HG02981 (cell line): Measurements from ENCODE around the gene CRY1.
A peak's percentile ranks its signal among the peaks of the same experiment; 100 is the strongest.
"Not testable (repeated sequence)": the region's sequence is repeated elsewhere in the genome, so short reads cannot be mapped to it uniquely, and the experiment has no call there.

Source experiments
- ATAC-seq: cut with Tn5 transposase; IDR thresholded peaks from one replicate; pipeline ENCODE4 v1.9.1; 2021; ENCODE audit warnings: mild to moderate bottlenecking, moderate library complexity; ENCODE audit not compliant: unreplicated experiment

The CRY1 gene

DNA sequence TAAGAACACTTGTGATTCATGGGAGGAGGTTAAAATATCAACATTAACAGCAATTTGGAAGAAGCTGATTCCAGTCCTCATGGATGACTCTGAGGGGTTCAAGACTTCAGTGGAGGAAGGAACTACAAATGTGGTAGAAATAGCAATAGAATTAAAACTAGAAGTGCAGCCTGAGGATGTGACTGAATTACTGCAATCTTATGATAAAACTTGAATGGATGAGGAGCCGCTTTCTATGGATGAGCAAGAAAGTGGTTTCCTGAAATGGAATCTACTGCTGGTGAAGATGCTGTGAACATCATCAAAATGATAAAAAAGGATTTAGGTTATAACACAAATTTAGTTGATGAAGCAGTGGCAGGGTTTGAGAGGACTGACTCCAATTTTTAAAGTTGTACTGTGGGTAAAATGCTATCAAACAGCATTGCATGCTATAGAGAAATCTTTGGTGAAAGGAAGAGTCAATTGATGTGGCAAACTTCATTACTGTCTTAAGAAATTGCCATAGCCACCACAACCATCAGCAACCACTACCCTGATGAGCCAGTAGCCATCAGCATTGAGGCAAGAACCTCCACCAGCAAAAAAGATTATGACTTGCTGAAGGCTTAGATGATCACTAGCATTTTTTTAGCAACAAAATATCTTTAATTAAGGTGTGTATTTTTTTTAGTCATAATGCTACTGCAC lies 80.5 kb downstream of the CRY1 start:
- ATAC-seq = no peak

DNA sequence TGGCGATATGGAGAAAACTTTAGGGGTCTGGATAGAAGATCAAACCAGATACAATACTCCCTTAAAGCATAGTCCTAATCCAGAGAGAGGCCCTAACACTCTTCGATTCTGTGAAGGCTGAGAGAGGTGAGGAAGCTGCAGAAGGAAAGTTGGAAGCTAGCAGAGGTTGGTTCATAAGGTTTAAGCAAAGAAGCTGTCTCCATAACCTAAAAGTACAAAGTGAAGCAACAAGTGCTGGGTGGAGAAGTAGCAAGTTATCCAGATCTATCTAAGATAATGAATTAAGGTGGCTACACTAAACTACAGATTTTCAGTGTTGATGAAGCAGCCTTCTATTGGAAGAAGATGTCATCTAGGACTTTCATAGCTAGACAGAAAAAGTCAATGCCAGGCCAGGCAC lies 81.8 kb downstream of the CRY1 start:
- no peak for ATAC-seq

DNA sequence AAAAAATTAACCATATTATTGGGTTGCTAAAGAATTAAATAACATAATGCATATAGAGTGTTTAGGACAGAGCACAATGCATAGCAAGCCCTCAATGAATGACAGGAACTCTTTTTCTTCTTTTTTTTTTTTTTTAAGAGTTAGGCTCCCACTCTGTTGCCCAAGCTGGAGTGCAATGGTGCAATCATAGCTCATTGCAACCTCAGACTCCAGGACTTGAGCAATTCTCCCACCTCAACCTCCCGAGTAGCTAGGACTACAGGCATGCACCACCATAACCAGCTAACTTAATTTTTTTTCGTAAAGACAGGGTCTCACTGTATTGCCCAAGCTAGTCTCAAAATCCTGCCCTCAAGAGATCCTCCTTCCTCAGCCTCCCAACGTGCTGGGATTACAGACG lies 85.9 kb downstream of the CRY1 start:
- no peak for ATAC-seq

DNA sequence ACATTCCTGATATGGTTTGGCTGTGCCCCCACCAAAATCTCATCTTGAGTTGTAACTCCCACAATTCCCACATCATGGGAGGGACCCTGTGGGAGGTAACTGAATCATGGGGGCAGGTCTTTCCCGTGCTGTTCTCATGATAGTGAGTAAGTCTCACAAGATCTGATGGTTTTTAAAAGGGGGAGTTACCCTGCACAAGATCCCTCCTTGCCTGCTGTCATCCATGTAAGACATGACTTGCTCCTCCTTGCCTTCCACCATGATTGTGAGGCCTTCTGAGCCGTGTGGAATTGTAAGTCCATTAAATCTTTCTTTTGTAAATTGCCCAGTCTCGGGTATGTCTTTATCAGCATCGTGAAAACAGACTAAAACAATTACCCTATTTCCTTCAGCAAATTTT lies 90.7 kb downstream of the CRY1 start:
- not testable (repeated sequence) for ATAC-seq

DNA sequence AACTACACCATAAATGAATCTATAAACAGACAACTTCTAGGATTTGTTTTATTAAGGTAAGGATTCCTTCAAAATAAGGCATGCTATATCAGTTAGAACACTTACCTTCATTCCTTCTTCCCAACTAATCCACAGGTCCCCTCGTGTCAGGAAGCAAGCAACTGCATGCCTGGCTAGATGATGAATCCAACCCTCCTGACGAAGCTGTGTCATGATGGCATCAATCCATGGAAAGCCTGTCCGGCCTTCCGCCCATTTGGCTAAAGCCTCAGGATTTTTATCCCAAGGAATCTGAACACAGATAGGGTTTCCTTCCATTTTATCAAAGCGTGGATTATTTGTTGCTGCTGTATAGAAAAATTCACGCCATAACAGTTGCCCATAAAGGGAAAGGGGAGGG lies 93.9 kb downstream of the CRY1 start:
- no peak for ATAC-seq

DNA sequence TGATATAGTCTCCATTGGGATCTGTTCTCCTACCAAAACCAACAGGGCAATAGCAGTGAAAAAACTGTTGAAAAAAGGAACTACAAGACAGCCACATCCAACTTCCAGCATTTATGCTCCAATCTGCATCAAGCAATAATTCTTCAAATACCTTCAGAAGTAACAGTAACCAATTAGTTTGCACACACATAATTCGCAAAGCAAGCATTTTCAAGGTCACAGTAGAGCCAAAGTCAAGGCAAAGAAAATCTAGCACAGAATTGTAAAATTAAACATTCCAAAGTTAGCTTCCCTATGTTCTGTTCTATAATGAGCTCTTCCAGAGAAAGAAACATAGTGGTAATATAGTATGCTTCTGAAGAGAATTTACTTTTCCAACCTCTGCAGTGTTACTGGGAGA lies 95.4 kb downstream of the CRY1 start:
- no peak for ATAC-seq

DNA sequence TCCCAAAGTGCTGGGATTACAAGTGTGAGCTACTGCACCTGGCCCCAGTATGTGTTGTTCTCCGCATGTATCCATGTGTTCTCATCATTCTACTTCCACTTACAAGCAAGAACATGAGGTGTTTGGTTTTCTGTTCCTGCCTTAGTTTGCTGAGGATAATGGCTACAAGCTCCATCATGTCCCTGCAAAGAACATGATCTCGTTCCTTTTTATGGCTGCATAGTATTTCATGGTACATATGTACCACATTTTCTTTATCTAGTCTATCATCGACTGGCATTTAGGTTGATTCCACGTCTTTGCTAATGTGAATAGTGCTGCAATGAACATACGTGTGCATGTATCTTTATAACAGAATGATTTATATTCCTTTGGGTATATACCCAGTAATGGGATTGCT lies 97.2 kb downstream of the CRY1 start:
- not testable (repeated sequence) for ATAC-seq

DNA sequence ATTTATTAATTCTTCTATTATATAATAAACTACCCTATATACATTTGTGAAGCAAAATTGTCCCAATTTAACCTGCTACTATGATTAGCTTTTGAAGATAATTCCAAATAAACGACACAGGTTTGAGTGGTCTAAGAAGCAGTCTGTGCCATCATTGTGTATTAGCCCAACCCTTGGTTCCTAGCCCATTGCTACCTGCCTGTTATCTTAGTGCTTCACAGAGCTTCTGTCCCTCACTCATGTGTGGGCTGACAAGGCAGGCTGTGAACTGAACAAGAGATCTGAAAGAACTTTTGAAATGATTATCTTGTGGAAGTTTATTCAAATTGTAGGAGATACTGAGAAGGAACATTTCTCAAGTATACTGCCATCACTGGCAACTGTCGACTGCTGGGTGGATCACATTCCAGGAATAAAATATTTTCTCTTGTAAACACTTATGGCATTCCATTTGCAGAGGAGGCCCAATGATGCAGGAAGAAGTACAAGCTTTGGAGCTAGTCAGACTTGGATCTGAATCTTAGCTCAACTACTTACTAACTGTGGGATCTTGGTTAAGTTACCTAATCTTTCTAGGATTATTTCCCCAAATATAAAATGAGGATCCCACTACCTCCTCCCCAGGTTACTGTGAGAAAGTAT lies 98.6 kb downstream of the CRY1 start:
- no peak for ATAC-seq

DNA sequence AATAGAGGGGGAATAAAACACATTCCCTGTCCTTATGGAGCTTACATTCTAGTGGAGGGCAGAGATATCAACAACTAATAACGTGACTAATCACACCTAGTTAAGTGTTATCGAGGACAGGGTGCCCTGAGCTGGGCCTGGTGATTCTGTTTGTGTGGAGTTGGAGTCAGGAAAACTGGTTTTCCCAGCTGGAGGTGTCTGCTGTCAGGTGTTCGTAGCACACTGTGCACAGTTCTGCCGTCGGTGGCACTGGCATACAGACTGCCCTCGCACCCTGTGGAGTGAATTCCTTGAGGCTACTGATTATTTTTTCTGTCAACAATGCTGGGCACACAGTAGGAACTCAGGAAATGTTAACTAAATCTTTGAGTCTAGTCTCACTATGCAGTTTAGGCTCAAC lies 105.5 kb downstream of the CRY1 start:
- ATAC-seq = no peak

DNA sequence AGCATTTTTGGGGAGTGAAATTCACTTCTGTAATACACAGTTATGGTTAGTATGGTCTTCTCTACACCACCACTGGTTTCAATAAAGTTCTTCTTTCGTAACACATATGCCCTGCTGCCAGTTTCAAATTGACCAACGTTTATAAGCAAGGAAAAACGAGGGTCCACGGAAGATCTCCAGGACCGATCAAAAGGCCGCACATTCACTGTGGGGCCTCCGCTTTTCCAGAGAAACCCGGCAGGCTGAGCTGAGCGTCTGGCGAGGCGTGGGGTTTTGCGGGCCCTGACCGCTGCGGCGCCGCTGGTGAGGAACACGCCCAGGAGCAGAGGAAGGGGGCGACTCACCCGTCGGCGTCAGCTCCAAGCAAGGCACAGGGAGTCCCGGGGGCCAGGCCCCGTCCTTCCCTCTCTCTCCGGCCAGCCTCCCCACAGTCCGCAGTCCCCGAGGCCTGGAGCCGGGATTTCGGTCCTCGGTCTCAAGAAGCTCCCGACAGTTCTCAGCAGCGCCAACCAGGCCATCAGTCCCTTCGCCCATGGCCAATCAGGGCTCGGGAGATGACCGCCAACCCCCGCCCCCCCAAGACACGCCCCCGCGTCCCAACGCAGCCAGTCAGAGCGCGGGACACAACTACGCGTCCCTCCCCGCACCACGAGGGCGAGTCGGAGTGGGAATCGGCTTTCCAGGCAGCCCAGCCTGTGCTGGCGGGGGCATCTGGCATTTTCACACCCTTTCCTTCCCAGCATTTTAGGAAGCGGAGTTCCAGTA lies 106.5 kb downstream of the CRY1 start, which contains the start of gene MTERF2:
Gene MTERF2 (minus strand): TSS at position 522 of the 765 bp plus-strand sequence. CDS start 8,432 bp downstream, outside the sequence.
- peak; percentile 94 for ATAC-seq

DNA sequence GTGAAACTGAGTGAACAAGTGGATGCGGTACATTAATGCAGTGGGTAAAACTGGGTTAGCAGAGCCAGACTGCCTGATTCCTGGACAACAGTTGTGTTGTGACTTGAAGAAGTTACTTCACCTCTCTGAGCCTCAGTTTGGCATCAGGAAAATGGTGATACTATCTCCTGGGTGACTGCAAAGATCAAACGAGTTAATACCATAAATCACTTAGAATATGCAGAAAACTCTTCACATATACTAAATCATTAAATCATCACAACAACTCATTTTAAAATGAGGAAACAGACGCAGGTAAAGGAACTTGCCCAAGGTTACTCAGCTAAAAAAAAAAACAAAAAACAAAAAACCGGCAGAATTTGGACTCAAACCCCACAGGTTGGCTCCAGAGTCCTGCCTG lies 107.2 kb downstream of the CRY1 start:
- ATAC-seq = no peak

DNA sequence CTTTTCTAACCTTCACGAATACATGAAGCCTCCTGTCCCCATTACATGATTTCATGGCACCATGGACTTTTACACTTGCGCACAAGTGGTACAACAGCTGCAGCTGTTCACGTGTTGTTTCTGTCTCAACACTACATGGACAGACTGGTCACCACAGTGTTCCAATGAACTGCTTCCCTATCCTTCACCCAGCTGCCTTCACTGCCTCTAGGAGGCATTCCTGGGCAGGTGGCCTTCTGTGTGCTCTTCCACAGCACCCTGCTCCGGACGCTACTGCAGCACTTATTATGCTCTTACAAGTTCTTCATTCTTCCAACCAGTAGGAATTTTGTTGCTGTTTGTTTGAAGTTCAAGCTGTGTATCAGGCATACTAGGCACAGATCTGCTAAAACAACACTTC lies 107.9 kb downstream of the CRY1 start:
- no peak for ATAC-seq

DNA sequence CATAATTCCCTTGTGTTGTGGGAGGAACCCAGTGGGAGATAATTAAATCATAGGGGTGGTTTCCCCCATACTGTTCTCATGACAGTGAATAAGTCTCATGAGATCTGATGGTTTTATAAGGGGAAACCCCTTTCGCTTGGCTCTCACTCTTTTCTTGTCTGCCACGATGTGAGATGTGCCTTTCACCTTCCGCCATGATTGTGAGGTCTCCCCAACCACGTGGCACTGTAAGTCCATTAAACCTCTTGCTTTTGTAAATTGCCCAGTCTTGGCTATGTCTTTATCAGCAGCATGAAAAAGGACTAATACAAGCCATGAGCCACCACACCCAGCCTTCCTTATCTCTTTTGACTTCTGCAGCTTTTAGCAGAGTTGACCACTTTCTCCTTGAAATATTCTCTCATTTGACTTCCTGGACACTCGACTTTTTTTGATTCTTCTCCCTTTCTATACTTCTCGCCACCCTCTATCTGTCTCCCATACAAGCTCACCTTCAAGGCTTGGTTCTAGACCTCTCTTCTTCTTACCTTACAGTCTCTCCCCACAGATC lies 108.7 kb downstream of the CRY1 start:
- ATAC-seq = no peak

DNA sequence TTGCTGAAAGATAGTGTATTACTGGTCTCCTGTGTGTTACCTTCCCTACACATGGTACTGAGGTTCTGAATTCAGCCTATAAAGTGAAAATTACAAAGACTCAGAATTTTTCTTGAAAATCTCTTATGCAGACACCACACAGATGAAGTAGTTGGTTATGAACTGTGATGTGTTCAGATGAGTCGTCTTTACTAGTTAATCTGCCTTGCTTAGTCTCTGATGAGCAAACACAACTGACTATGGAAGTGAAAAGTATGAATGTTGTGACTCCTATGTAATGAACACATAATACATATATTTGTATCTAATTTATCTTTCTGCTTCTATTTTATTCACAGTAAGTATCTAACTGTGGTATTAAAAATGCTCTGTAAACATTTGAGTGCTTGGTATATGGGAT lies 111.1 kb downstream of the CRY1 start:
- no peak for ATAC-seq

DNA sequence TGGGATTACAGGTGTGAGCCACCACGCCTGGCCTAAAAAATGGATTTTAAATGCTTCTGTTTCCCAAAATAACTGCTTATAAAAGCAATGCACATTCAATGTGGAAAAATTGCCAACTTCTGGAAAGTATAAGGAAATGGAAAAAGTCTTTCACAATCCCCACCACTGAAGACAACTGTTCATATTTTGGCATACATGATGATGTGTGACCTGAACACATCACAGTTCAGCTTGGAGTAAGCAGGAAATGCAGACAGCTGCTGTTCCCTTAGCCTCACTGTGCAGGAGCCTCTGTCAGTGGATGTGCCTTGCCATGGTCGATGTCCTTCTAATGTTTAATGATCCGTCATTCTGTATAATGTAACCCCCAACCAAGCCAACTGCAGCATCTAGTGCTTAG lies 111.6 kb downstream of the CRY1 start:
- no peak for ATAC-seq

DNA sequence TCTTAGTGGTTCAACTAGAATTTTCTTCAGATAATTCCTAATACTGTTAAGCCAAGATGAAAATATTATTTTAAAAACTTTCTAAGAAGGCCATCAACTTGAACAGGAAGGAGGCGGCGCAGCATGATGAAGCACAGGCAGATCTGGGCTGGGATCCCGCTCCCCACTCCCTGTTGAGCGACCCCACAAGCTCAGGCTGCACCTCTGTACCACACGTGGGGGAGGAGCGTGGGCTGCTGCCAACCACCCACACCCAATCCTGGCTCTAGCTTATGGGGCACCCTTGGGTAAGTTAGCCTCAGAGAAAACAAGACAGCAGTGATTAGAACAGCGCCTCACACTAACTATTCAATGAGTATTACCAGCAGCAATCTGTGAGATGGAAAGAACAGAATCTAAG lies 112.4 kb downstream of the CRY1 start:
- no peak for ATAC-seq

DNA sequence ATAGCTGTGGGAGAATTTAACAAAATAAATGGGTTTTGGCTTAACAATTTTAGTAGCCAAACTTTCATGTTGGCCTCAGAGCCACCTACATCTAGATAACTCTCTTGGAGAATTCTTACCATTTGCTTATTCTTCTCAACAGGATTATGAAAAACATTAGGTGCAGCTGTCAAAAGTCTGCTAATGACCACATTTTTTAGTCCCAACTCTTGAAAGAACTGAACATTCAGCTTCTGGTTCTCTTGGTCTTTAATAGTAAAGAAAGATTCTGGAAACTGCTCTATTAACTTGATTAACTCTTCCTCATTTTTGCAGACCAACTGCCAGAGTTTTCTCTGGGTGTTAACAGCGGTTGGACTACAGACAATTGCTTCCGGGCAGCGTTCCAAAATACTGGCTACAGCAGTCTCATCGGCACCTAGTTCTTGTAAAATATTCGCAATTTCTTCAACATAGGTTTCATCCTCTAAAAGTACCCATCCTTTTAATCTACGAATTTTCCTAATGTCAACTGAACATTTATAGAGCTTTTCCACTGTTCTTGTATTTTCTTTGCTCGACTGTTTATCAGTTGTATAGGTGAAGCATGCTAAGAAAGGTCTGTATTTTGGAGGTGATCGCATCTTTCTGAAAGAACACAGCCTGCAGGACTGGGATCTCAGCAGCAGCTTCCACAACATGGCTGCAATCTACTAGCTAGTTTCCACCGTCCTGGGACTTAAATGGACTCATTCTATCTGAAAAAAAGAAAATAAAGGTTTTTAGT lies 115.1 kb downstream of the CRY1 start:
- ATAC-seq = no peak

DNA sequence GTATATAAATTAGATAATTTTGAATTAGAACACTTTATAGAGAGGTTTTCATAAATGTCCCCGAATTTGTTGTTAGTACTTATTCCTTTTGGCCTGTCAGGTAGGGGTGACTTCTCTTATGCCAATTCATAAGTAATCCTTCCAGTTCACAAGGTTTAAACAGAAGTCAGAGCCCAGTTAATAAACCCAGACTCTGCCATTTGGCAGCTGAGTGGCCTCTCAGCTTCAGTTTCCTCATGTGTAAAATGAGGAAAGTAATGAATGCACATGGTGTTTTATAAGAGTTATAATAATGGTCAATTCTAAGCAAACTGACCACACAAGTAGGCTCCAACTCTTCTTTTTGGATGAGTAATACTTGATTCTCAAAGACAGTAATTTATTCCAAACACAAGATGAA lies 116.7 kb downstream of the CRY1 start:
- no peak for ATAC-seq

DNA sequence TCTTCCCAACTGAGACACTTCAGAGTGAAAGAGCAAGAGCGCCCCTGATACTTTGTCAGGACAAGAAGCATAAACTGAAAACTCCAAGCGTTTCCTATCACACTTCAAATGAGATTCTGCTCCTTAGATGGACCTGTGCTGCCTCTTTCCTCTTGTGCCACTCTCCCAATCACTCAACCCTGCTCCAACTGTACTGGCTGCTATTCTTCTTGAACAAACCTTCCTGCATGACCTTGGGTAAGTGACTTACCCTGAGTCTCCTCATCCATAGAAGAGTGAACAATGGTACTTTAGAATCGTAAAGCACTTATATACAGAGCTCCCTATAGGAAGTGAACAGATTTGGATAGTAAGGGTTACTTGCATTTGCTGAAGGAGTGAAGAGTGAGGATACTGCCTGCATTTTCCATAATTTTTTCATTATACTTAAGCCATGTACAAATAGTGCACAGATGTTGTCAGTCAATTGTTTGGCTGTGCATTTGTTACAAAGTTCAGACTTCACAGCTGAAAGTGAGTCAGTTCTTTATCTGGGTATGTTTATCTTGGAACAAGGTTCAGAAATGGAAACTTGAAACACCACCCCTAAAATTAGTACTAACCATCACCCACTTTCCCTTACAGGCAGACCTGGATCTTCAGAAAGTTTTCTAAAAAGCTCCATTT lies 117.2 kb downstream of the CRY1 start:
- no peak for ATAC-seq

DNA sequence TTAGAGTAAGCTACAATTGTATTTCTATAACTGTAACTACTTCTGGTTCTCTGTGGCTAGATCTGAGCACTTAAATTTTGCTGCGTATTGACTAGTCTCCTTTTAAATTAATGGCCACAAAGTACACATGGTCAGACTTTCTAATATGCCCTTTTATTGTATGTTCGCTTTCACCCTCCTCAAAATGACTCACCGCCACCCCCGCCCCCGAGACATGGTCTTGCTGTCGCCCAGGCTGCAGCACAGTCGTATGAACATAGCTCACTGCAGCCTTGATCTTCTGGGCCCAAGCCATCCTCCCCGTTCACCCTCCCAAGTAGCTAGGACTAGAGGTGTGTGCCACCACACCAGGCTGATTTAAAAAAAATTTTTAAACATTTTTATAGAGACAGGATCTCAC lies 118.3 kb downstream of the CRY1 start:
- no peak for ATAC-seq
